ENCODE results near the gene HS6ST3. TPM values are rescaled to one million over a fixed set of nuclear protein-coding genes. Genes with fewer than 3 reads are reported as not detected.

Gene HS6ST3
- total and polyA plus RNA-seq, 5 donors from 2014 or later, result not detected

- no peak overlapping the region for H3K27ac ChIP-seq (ENCODE audit: insufficient read depth, low read length, poor library complexity, severe bottlenecking)
- H3K27me3 ChIP-seq (ENCODE audit: control insufficient read depth, insufficient read depth, low read length), result no peaks in the 10 kb centered on the region
- no peaks in the 10 kb centered on the region for H3K27me3 Mint-ChIP-seq
- no peak overlapping the region for H3K4me3 Mint-ChIP-seq
- no peaks in the 10 kb centered on the region for H3K4me1 ChIP-seq (ENCODE audit: control insufficient read depth, insufficient read depth, low read length, poor library complexity, severe bottlenecking)
- H3K4me3 ChIP-seq (ENCODE audit: low read depth, low read length), result no peak overlapping the region
- ATAC-seq (ENCODE audit: low read depth in 2 of 2) (no peak), DNase-seq (no peak)
- H3K36me3 ChIP-seq (ENCODE audit: control insufficient read depth, insufficient read depth, low read length), result no peaks in the 10 kb centered on the region
- no peak overlapping the region for H3K27ac Mint-ChIP-seq
- H3K9me3 Mint-ChIP-seq, result peaks cover 0 to 9% (median 0%) of the 10 kb centered on the region in 7 donors
- H3K36me3 Mint-ChIP-seq, result no peaks in the 10 kb centered on the region
- no peaks in the 10 kb centered on the region for H3K9me3 ChIP-seq (ENCODE audit: control insufficient read depth in 2 of 2, low read length in 2 of 2)
- no peaks in the 10 kb centered on the region for H3K4me1 Mint-ChIP-seq
These were observed 125.0 kb downstream of the HS6ST3 start for GRCh38 chr13:96214824-96215445.

- ATAC-seq (ENCODE audit: low read depth in 2 of 2), result no peak
- no peak overlapping the region for H3K27ac Mint-ChIP-seq
- Histone ChIP-seq H3K9me3 (ENCODE audit: control insufficient read depth in 2 of 2, low read length in 2 of 2) (no peaks in the 10 kb centered on the region), H3K27me3 (ENCODE audit: control insufficient read depth, insufficient read depth, low read length) (no peaks in the 10 kb centered on the region), H3K4me3 (ENCODE audit: low read depth, low read length) (no peak overlapping the region), H3K27ac (ENCODE audit: insufficient read depth, low read length, poor library complexity, severe bottlenecking) (no peak overlapping the region), H3K36me3 (ENCODE audit: control insufficient read depth, insufficient read depth, low read length) (no peaks in the 10 kb centered on the region), H3K4me1 (ENCODE audit: control insufficient read depth, insufficient read depth, low read length, poor library complexity, severe bottlenecking) (no peaks in the 10 kb centered on the region)
- H3K9me3 Mint-ChIP-seq, result peaks cover 0 to 10% (median 1%) of the 10 kb centered on the region in 7 donors
- H3K4me1 Mint-ChIP-seq, result no peaks in the 10 kb centered on the region
- H3K4me3 Mint-ChIP-seq, result no peak overlapping the region
- H3K36me3 Mint-ChIP-seq, result no peaks in the 10 kb centered on the region
- H3K27me3 Mint-ChIP-seq, result no peaks in the 10 kb centered on the region
- DNase-seq, result no peak
These were observed 126.6 kb downstream of the HS6ST3 start for GRCh38 chr13:96216543-96216942.

GRCh38 chr13:96218475-96218874, 128.6 kb downstream of the HS6ST3 start:
- no peak overlapping the region for H3K27ac ChIP-seq (ENCODE audit: insufficient read depth, low read length, poor library complexity, severe bottlenecking)
- Mint-ChIP-seq H3K36me3 (no peaks in the 10 kb centered on the region), H3K27ac (no peak overlapping the region), H3K9me3 (peaks cover 0 to 10% (median 1%) of the 10 kb centered on the region in 7 donors), H3K27me3 (no peaks in the 10 kb centered on the region), H3K4me3 (no peak overlapping the region), H3K4me1 (no peaks in the 10 kb centered on the region)
- no peaks in the 10 kb centered on the region for H3K4me1 ChIP-seq (ENCODE audit: control insufficient read depth, insufficient read depth, low read length, poor library complexity, severe bottlenecking)
- no peaks in the 10 kb centered on the region for H3K9me3 ChIP-seq (ENCODE audit: control insufficient read depth in 2 of 2, low read length in 2 of 2)
- no peaks in the 10 kb centered on the region for H3K36me3 ChIP-seq (ENCODE audit: control insufficient read depth, insufficient read depth, low read length)
- no peaks in the 10 kb centered on the region for H3K27me3 ChIP-seq (ENCODE audit: control insufficient read depth, insufficient read depth, low read length)
- DNase-seq (no peak), ATAC-seq (ENCODE audit: low read depth in 2 of 2) (no peak)
- no peak overlapping the region for H3K4me3 ChIP-seq (ENCODE audit: low read depth, low read length)

- Histone ChIP-seq H3K4me1 (ENCODE audit: control insufficient read depth, insufficient read depth, low read length, poor library complexity, severe bottlenecking) (no peaks in the 10 kb centered on the region), H3K36me3 (ENCODE audit: control insufficient read depth, insufficient read depth, low read length) (no peaks in the 10 kb centered on the region), H3K27me3 (ENCODE audit: control insufficient read depth, insufficient read depth, low read length) (no peaks in the 10 kb centered on the region), H3K9me3 (ENCODE audit: control insufficient read depth in 2 of 2, low read length in 2 of 2) (no peaks in the 10 kb centered on the region), H3K27ac (ENCODE audit: insufficient read depth, low read length, poor library complexity, severe bottlenecking) (no peak overlapping the region), H3K4me3 (ENCODE audit: low read depth, low read length) (no peak overlapping the region)
- DNase-seq (no peak), ATAC-seq (ENCODE audit: low read depth in 2 of 2) (no peak)
- no peaks in the 10 kb centered on the region for H3K36me3 Mint-ChIP-seq
- H3K27ac Mint-ChIP-seq, result no peak overlapping the region
- H3K27me3 Mint-ChIP-seq, result no peaks in the 10 kb centered on the region
- no peak overlapping the region for H3K4me3 Mint-ChIP-seq
- peaks cover 0 to 10% (median 1%) of the 10 kb centered on the region in 7 donors for H3K9me3 Mint-ChIP-seq
- H3K4me1 Mint-ChIP-seq, result no peaks in the 10 kb centered on the region
These were observed 131.6 kb downstream of the HS6ST3 start for GRCh38 chr13:96221471-96221870.

GRCh38 chr13:96223231-96223630, 133.3 kb downstream of the HS6ST3 start:
- no peak overlapping the region for H3K4me3 Mint-ChIP-seq
- H3K27ac Mint-ChIP-seq, result no peak overlapping the region
- no peaks in the 10 kb centered on the region for H3K4me1 ChIP-seq (ENCODE audit: control insufficient read depth, insufficient read depth, low read length, poor library complexity, severe bottlenecking)
- ATAC-seq (ENCODE audit: low read depth in 2 of 2) (no peak), DNase-seq (no peak)
- H3K9me3 ChIP-seq (ENCODE audit: control insufficient read depth in 2 of 2, low read length in 2 of 2), result no peaks in the 10 kb centered on the region
- H3K36me3 Mint-ChIP-seq, result no peaks in the 10 kb centered on the region
- peaks cover 0 to 5% (median 0%) of the 10 kb centered on the region in 7 donors for H3K9me3 Mint-ChIP-seq
- H3K27me3 Mint-ChIP-seq, result no peaks in the 10 kb centered on the region
- no peak overlapping the region for H3K27ac ChIP-seq (ENCODE audit: insufficient read depth, low read length, poor library complexity, severe bottlenecking)
- no peaks in the 10 kb centered on the region for H3K36me3 ChIP-seq (ENCODE audit: control insufficient read depth, insufficient read depth, low read length)
- no peak overlapping the region for H3K4me3 ChIP-seq (ENCODE audit: low read depth, low read length)
- H3K27me3 ChIP-seq (ENCODE audit: control insufficient read depth, insufficient read depth, low read length), result no peaks in the 10 kb centered on the region
- no peaks in the 10 kb centered on the region for H3K4me1 Mint-ChIP-seq

GRCh38 chr13:96229356-96229755, 139.4 kb downstream of the HS6ST3 start:
- no peak overlapping the region for H3K27ac ChIP-seq (ENCODE audit: insufficient read depth, low read length, poor library complexity, severe bottlenecking)
- Mint-ChIP-seq H3K9me3 (peaks cover 0 to 1% (median 0%) of the 10 kb centered on the region in 7 donors), H3K27ac (no peak overlapping the region), H3K36me3 (no peaks in the 10 kb centered on the region), H3K27me3 (no peaks in the 10 kb centered on the region), H3K4me3 (no peak overlapping the region), H3K4me1 (no peaks in the 10 kb centered on the region)
- no peaks in the 10 kb centered on the region for H3K36me3 ChIP-seq (ENCODE audit: control insufficient read depth, insufficient read depth, low read length)
- ATAC-seq (ENCODE audit: low read depth in 2 of 2) (no peak), DNase-seq (no peak)
- H3K4me1 ChIP-seq (ENCODE audit: control insufficient read depth, insufficient read depth, low read length, poor library complexity, severe bottlenecking), result no peaks in the 10 kb centered on the region
- H3K27me3 ChIP-seq (ENCODE audit: control insufficient read depth, insufficient read depth, low read length), result no peaks in the 10 kb centered on the region
- peaks cover 0 to 4% of the 10 kb centered on the region in 2 experiments for H3K9me3 ChIP-seq (ENCODE audit: control insufficient read depth in 2 of 2, low read length in 2 of 2)
- H3K4me3 ChIP-seq (ENCODE audit: low read depth, low read length), result no peak overlapping the region

GRCh38 chr13:96238241-96238640, 148.3 kb downstream of the HS6ST3 start:
- H3K4me3 ChIP-seq (ENCODE audit: low read depth, low read length), result no peak overlapping the region
- peaks cover 0 to 2% of the 10 kb centered on the region in 2 experiments for H3K9me3 ChIP-seq (ENCODE audit: control insufficient read depth in 2 of 2, low read length in 2 of 2)
- no peak overlapping the region for H3K4me3 Mint-ChIP-seq
- no peaks in the 10 kb centered on the region for H3K27me3 ChIP-seq (ENCODE audit: control insufficient read depth, insufficient read depth, low read length)
- no peak overlapping the region for H3K27ac ChIP-seq (ENCODE audit: insufficient read depth, low read length, poor library complexity, severe bottlenecking)
- H3K4me1 ChIP-seq (ENCODE audit: control insufficient read depth, insufficient read depth, low read length, poor library complexity, severe bottlenecking), result no peaks in the 10 kb centered on the region
- no peak for DNase-seq
- H3K27ac Mint-ChIP-seq, result no peak overlapping the region
- ATAC-seq (ENCODE audit: low read depth in 2 of 2), result no peak
- no peaks in the 10 kb centered on the region for H3K4me1 Mint-ChIP-seq
- H3K27me3 Mint-ChIP-seq, result no peaks in the 10 kb centered on the region
- H3K36me3 ChIP-seq (ENCODE audit: control insufficient read depth, insufficient read depth, low read length), result no peaks in the 10 kb centered on the region
- H3K9me3 Mint-ChIP-seq, result peaks cover 0 to 6% (median 0%) of the 10 kb centered on the region in 7 donors
- no peaks in the 10 kb centered on the region for H3K36me3 Mint-ChIP-seq

- Histone ChIP-seq H3K27ac (ENCODE audit: insufficient read depth, low read length, poor library complexity, severe bottlenecking) (no peak overlapping the region), H3K4me1 (ENCODE audit: control insufficient read depth, insufficient read depth, low read length, poor library complexity, severe bottlenecking) (no peaks in the 10 kb centered on the region), H3K36me3 (ENCODE audit: control insufficient read depth, insufficient read depth, low read length) (no peaks in the 10 kb centered on the region), H3K27me3 (ENCODE audit: control insufficient read depth, insufficient read depth, low read length) (no peaks in the 10 kb centered on the region), H3K9me3 (ENCODE audit: control insufficient read depth in 2 of 2, low read length in 2 of 2) (peaks cover 0 to 2% of the 10 kb centered on the region in 2 experiments), H3K4me3 (ENCODE audit: low read depth, low read length) (no peak overlapping the region)
- no peaks in the 10 kb centered on the region for H3K36me3 Mint-ChIP-seq
- H3K9me3 Mint-ChIP-seq, result peaks cover 0 to 6% (median 0%) of the 10 kb centered on the region in 7 donors
- H3K4me1 Mint-ChIP-seq, result no peaks in the 10 kb centered on the region
- H3K27ac Mint-ChIP-seq, result no peak overlapping the region
- no peak overlapping the region for H3K4me3 Mint-ChIP-seq
- no peaks in the 10 kb centered on the region for H3K27me3 Mint-ChIP-seq
- DNase-seq (no peak), ATAC-seq (ENCODE audit: low read depth in 2 of 2) (no peak)
These were observed 149.0 kb downstream of the HS6ST3 start for GRCh38 chr13:96238861-96239260.
